Fibroblast of lung (primary cell): ENCODE results near the gene TMED5.

Experiments used
- EZH2 ChIP-seq: IDR thresholded peaks from 2 replicates; pipeline ENCODE4 v1.5.1; 2012; ENCODE audit warnings: low read length, control low read depth, mild to moderate bottlenecking; ENCODE audit errors: missing control alignments
- TF ChIP-seq, protein P1 (sequence below), 2 donors: IDR thresholded peaks in 1 of 2; conservative IDR thresholded peaks in 1 of 2; 1 replicate in 1 of 2; 2 replicates in 1 of 2; pipeline ENCODE4 v1.5.1; 2011 to 2012; ENCODE audit warnings: low read length in 2 of 2, control low read depth in 1 of 2, inconsistent platforms in 1 of 2, low read depth in 1 of 2, mild to moderate bottlenecking in 1 of 2

DNA sequence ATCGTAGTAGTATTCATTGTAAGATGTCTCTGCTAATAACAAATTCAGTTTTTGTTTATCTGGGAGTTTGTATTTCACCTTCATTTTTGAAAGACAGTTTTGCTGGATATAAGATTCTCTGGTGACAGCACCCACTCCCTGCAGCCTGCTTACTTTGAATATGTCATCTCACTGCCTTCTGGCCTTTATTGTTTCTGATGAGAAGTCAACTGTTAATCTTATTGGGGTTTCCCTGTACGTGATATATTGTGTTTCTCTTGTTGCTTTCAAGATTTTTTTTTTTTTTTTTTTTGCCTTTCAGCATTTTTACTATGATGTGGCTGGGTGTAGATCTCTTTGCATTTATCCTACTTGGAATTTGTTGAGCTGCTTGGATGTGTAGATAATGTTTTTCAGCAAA is 71.9 kb downstream of the TMED5 start:
- TF ChIP-seq, protein P1, sequence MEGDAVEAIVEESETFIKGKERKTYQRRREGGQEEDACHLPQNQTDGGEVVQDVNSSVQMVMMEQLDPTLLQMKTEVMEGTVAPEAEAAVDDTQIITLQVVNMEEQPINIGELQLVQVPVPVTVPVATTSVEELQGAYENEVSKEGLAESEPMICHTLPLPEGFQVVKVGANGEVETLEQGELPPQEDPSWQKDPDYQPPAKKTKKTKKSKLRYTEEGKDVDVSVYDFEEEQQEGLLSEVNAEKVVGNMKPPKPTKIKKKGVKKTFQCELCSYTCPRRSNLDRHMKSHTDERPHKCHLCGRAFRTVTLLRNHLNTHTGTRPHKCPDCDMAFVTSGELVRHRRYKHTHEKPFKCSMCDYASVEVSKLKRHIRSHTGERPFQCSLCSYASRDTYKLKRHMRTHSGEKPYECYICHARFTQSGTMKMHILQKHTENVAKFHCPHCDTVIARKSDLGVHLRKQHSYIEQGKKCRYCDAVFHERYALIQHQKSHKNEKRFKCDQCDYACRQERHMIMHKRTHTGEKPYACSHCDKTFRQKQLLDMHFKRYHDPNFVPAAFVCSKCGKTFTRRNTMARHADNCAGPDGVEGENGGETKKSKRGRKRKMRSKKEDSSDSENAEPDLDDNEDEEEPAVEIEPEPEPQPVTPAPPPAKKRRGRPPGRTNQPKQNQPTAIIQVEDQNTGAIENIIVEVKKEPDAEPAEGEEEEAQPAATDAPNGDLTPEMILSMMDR (conservative IDR thresholded peaks at IDR 0.05 in 1 of 2, IDR thresholded peaks at IDR 0.05 in 1 of 2; ENCODE audit: low read depth in 1 of 2, low read length in 2 of 2), result no peak
- no peak for TF ChIP-seq EZH2
